ENCODE measurements around the gene CASP4.

The CASP4 gene

DNA sequence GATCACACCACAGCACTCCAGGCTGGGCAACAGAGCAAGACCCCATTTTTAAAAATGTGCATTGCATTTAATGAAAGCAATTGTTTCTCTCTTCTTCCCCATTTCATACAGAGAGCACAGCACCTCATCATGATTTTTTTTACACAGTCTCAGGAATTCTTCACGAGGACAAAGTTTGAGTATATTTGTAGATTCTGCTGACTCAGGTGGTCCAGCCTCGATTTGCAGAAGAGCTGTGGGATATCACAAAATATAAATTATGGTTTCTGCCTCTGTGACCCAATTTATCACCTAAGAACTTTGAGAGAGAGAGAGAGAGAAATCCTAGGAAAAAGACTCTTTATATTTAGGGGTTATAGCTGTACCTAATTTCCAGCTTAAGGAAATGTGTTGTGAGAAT lies 34.8 kb upstream of the CASP4 start:
- H3K79me1 ChIP-seq (ENCODE audit: low read depth, low read length), result no peaks in the 10 kb centered on the region
- H3K4me3 ChIP-seq (ENCODE audit: low read length in 2 of 2), result no peak overlapping the region
- no peak overlapping the region for H3K14ac ChIP-seq (ENCODE audit: low read length)
- H3K9ac ChIP-seq (ENCODE audit: low read depth, low read length, poor library complexity), result no peak overlapping the region
- H3K18ac ChIP-seq (ENCODE audit: low read length), result no peak overlapping the region
- H3K27me3 ChIP-seq (ENCODE audit: control insufficient read depth in 3 of 3, insufficient read depth in 3 of 3, low read depth in 1 of 3, low read length in 3 of 3), result no peaks in the 10 kb centered on the region
- WGBS, 2 donors (ENCODE audit: extremely low coverage in 2 of 2, insufficient read length in 2 of 2, insufficient replicate concordance in 1 of 2), result no CpG with 5 or more reads among the region's 2 CpGs
- no peak overlapping the region for H2BK120ac ChIP-seq (ENCODE audit: low read depth, low read length)
- no peak for DNase-seq (ENCODE audit: low spot score)
- no peak overlapping the region for H2BK12ac ChIP-seq (ENCODE audit: low read length)
- no peaks in the 10 kb centered on the region for H3K4me1 ChIP-seq (ENCODE audit: control insufficient read depth in 2 of 2, insufficient read depth in 1 of 2, low read depth in 1 of 2, low read length in 2 of 2)
- H3K9me3 ChIP-seq (replicated peaks in 1 of 2; ENCODE audit: control insufficient read depth in 2 of 2, insufficient read depth in 1 of 2, low read depth in 1 of 2, low read length in 2 of 2), result no peaks in the 10 kb centered on the region
- H3K23ac ChIP-seq (ENCODE audit: low read depth, low read length, poor library complexity), result no peak overlapping the region
- H3K36me3 ChIP-seq (replicated peaks in 1 of 2; ENCODE audit: control insufficient read depth in 2 of 2, insufficient read depth in 2 of 2, low read length in 2 of 2), result no peaks in the 10 kb centered on the region
- no peak overlapping the region for H2AFZ ChIP-seq (ENCODE audit: low read length)
- H2BK15ac ChIP-seq (ENCODE audit: low read length), result no peak overlapping the region
- H2AK5ac ChIP-seq (ENCODE audit: low read depth, low read length), result no peak overlapping the region
- H3K4ac ChIP-seq (ENCODE audit: low read length), result no peak overlapping the region
- no peak overlapping the region for H2BK5ac ChIP-seq (ENCODE audit: low read length)
- H3K27ac ChIP-seq (replicated peaks; ENCODE audit: low read length), result no peak overlapping the region
- H4K91ac ChIP-seq (ENCODE audit: low read depth, low read length, poor library complexity), result no peak overlapping the region
- no peak overlapping the region for H3K4me2 ChIP-seq (ENCODE audit: insufficient read depth, low read length, poor library complexity, severe bottlenecking)
- no peak overlapping the region for H4K8ac ChIP-seq (ENCODE audit: low read depth, low read length)

DNA sequence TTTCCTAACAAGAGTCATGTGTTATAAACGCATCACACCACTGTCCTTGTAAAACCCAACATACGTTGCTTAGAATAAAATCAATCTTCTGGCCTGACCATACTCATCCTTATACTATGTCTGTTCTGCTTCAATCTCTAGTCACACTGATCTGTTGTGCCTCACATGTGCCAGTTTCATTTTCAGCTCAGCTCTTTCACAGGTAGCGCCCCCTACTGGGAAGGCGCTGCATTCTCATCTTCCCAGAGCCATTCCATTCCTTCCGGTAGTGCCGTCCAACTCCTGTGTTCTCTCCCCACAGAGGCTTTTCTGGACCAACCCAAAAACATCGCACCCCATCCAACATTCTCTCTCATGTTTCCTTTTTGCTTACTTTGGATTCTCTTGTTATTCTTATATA lies 32.4 kb upstream of the CASP4 start:
- Histone ChIP-seq H3K9me3 (replicated peaks in 1 of 2; ENCODE audit: control insufficient read depth in 2 of 2, insufficient read depth in 1 of 2, low read depth in 1 of 2, low read length in 2 of 2) (no peaks in the 10 kb centered on the region), H2BK120ac (ENCODE audit: low read depth, low read length) (no peak overlapping the region), H3K4me1 (ENCODE audit: control insufficient read depth in 2 of 2, insufficient read depth in 1 of 2, low read depth in 1 of 2, low read length in 2 of 2) (no peaks in the 10 kb centered on the region), H3K36me3 (replicated peaks in 1 of 2; ENCODE audit: control insufficient read depth in 2 of 2, insufficient read depth in 2 of 2, low read length in 2 of 2) (no peaks in the 10 kb centered on the region), H3K4me2 (ENCODE audit: insufficient read depth, low read length, poor library complexity, severe bottlenecking) (no peak overlapping the region), H3K4me3 (ENCODE audit: low read length in 2 of 2) (no peak overlapping the region), H3K4ac (ENCODE audit: low read length) (no peak overlapping the region), H2BK12ac (ENCODE audit: low read length) (no peak overlapping the region), H3K27me3 (ENCODE audit: control insufficient read depth in 3 of 3, insufficient read depth in 3 of 3, low read depth in 1 of 3, low read length in 3 of 3) (no peaks in the 10 kb centered on the region), H4K8ac (ENCODE audit: low read depth, low read length) (no peak overlapping the region), H2BK15ac (ENCODE audit: low read length) (no peak overlapping the region), H3K18ac (ENCODE audit: low read length) (no peak overlapping the region), H3K27ac (replicated peaks; ENCODE audit: low read length) (no peak overlapping the region), H4K91ac (ENCODE audit: low read depth, low read length, poor library complexity) (no peak overlapping the region), H3K79me1 (ENCODE audit: low read depth, low read length) (no peaks in the 10 kb centered on the region), H2AFZ (ENCODE audit: low read length) (no peak overlapping the region), H3K14ac (ENCODE audit: low read length) (no peak overlapping the region), H2AK5ac (ENCODE audit: low read depth, low read length) (no peak overlapping the region), H3K23ac (ENCODE audit: low read depth, low read length, poor library complexity) (no peak overlapping the region), H3K9ac (ENCODE audit: low read depth, low read length, poor library complexity) (no peak overlapping the region), H2BK5ac (ENCODE audit: low read length) (no peak overlapping the region)
- DNase-seq (ENCODE audit: low spot score), result no peak
- no CpG with 5 or more reads among the region's 7 CpGs for WGBS, 2 donors (ENCODE audit: extremely low coverage in 2 of 2, insufficient read length in 2 of 2, insufficient replicate concordance in 1 of 2)

DNA sequence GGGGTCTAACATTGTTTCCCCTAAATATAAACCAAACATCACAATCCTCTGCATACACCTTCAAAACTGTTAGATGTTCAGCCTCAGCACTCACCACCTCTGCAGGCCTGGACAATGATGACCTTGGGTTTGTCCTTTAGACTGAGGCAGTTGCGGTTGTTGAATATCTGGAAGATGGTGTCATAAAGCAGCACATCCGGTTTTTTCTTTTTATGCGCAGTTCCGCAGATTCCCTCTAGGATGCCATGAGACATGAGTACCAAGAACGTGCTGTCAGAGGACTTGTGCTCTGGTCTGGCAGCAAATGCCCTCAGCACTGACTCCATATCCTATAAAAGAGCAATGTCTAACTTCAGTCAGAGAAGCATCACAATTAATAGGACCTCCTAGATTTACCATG lies 31.8 kb upstream of the CASP4 start:
- H2BK120ac ChIP-seq (ENCODE audit: low read depth, low read length), result no peak overlapping the region
- H3K4me3 ChIP-seq (ENCODE audit: low read length in 2 of 2), result no peak overlapping the region
- H2BK15ac ChIP-seq (ENCODE audit: low read length), result no peak overlapping the region
- no peak overlapping the region for H2BK12ac ChIP-seq (ENCODE audit: low read length)
- no peak overlapping the region for H3K4ac ChIP-seq (ENCODE audit: low read length)
- H3K27me3 ChIP-seq (ENCODE audit: control insufficient read depth in 3 of 3, insufficient read depth in 3 of 3, low read depth in 1 of 3, low read length in 3 of 3), result no peaks in the 10 kb centered on the region
- H3K27ac ChIP-seq (replicated peaks; ENCODE audit: low read length), result no peak overlapping the region
- H3K4me2 ChIP-seq (ENCODE audit: insufficient read depth, low read length, poor library complexity, severe bottlenecking), result no peak overlapping the region
- no peaks in the 10 kb centered on the region for H3K79me1 ChIP-seq (ENCODE audit: low read depth, low read length)
- no peak overlapping the region for H2AFZ ChIP-seq (ENCODE audit: low read length)
- no peak overlapping the region for H3K18ac ChIP-seq (ENCODE audit: low read length)
- H3K23ac ChIP-seq (ENCODE audit: low read depth, low read length, poor library complexity), result no peak overlapping the region
- H3K14ac ChIP-seq (ENCODE audit: low read length), result no peak overlapping the region
- no peak overlapping the region for H4K8ac ChIP-seq (ENCODE audit: low read depth, low read length)
- H3K9ac ChIP-seq (ENCODE audit: low read depth, low read length, poor library complexity), result no peak overlapping the region
- no peak overlapping the region for H2AK5ac ChIP-seq (ENCODE audit: low read depth, low read length)
- no CpG with 5 or more reads among the region's 5 CpGs for WGBS, 2 donors (ENCODE audit: extremely low coverage in 2 of 2, insufficient read length in 2 of 2, insufficient replicate concordance in 1 of 2)
- H2BK5ac ChIP-seq (ENCODE audit: low read length), result no peak overlapping the region
- no peaks in the 10 kb centered on the region for H3K9me3 ChIP-seq (replicated peaks in 1 of 2; ENCODE audit: control insufficient read depth in 2 of 2, insufficient read depth in 1 of 2, low read depth in 1 of 2, low read length in 2 of 2)
- DNase-seq (ENCODE audit: low spot score), result no peak
- no peaks in the 10 kb centered on the region for H3K36me3 ChIP-seq (replicated peaks in 1 of 2; ENCODE audit: control insufficient read depth in 2 of 2, insufficient read depth in 2 of 2, low read length in 2 of 2)
- no peaks in the 10 kb centered on the region for H3K4me1 ChIP-seq (ENCODE audit: control insufficient read depth in 2 of 2, insufficient read depth in 1 of 2, low read depth in 1 of 2, low read length in 2 of 2)
- no peak overlapping the region for H4K91ac ChIP-seq (ENCODE audit: low read depth, low read length, poor library complexity)

DNA sequence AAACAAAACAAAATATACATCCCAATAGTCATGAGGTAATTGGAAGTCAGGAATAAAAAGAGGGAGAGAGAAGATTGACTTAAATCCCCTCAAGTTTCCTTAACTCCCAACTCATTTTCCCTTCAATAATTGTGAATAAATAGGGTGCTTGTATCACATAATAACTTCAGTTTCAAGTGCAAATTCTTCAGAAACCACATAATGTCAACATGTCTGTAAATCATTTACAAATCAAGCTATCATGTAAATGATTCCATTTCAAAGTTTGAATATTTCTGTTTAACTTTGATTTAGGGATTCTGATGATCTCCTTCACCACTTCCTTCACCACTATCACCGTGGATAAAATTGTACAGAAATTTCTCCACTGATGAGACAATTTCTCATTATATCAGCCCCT lies 31.3 kb upstream of the CASP4 start:
- Histone ChIP-seq H3K36me3 (replicated peaks in 1 of 2; ENCODE audit: control insufficient read depth in 2 of 2, insufficient read depth in 2 of 2, low read length in 2 of 2) (no peaks in the 10 kb centered on the region), H3K4me2 (ENCODE audit: insufficient read depth, low read length, poor library complexity, severe bottlenecking) (no peak overlapping the region), H3K23ac (ENCODE audit: low read depth, low read length, poor library complexity) (no peak overlapping the region), H2BK5ac (ENCODE audit: low read length) (no peak overlapping the region), H3K9me3 (replicated peaks in 1 of 2; ENCODE audit: control insufficient read depth in 2 of 2, insufficient read depth in 1 of 2, low read depth in 1 of 2, low read length in 2 of 2) (no peaks in the 10 kb centered on the region), H3K79me1 (ENCODE audit: low read depth, low read length) (no peaks in the 10 kb centered on the region), H2BK15ac (ENCODE audit: low read length) (no peak overlapping the region), H2AK5ac (ENCODE audit: low read depth, low read length) (no peak overlapping the region), H4K8ac (ENCODE audit: low read depth, low read length) (no peak overlapping the region), H4K91ac (ENCODE audit: low read depth, low read length, poor library complexity) (no peak overlapping the region), H2AFZ (ENCODE audit: low read length) (no peak overlapping the region), H3K4me3 (ENCODE audit: low read length in 2 of 2) (no peak overlapping the region), H3K4ac (ENCODE audit: low read length) (no peak overlapping the region), H3K14ac (ENCODE audit: low read length) (no peak overlapping the region), H3K27ac (replicated peaks; ENCODE audit: low read length) (no peak overlapping the region), H2BK12ac (ENCODE audit: low read length) (no peak overlapping the region), H3K27me3 (ENCODE audit: control insufficient read depth in 3 of 3, insufficient read depth in 3 of 3, low read depth in 1 of 3, low read length in 3 of 3) (no peaks in the 10 kb centered on the region), H3K9ac (ENCODE audit: low read depth, low read length, poor library complexity) (no peak overlapping the region), H3K4me1 (ENCODE audit: control insufficient read depth in 2 of 2, insufficient read depth in 1 of 2, low read depth in 1 of 2, low read length in 2 of 2) (no peaks in the 10 kb centered on the region), H2BK120ac (ENCODE audit: low read depth, low read length) (no peak overlapping the region), H3K18ac (ENCODE audit: low read length) (no peak overlapping the region)
- no peak for DNase-seq (ENCODE audit: low spot score)
- no CpG with 5 or more reads among the region's 1 CpG for WGBS, 2 donors (ENCODE audit: extremely low coverage in 2 of 2, insufficient read length in 2 of 2, insufficient replicate concordance in 1 of 2)
